DOHH2 (cell line): ENCODE data around the gene CCDC194.

Experiments used
- H3F3A ChIP-seq: fragments of 200-600 bp; sonication (generic), shearing (Covaris generic); 2 replicates; pipeline ENCODE4 v1.6.0; 2016; ENCODE audit warnings: antibody characterized with exemption, mild to moderate bottlenecking; ENCODE audit not compliant: control insufficient read depth, insufficient read depth
- H3K27ac ChIP-seq: fragments of 200-600 bp; sonication (generic); 2 replicates; pipeline ENCODE4 v1.5.1; 2014; ENCODE audit warnings: low read depth, mild to moderate bottlenecking, low read length, moderate library complexity
- H3K27me3 ChIP-seq: fragments of 200-600 bp; sonication (generic); 2 replicates; pipeline ENCODE4 v1.6.1; 2014; ENCODE audit warnings: mild to moderate bottlenecking, low read length, mixed read lengths; ENCODE audit not compliant: control insufficient read depth
- H3K36me3 ChIP-seq: fragments of 200-600 bp; sonication (generic); 2 replicates; pipeline ENCODE4 v1.6.1; 2014; ENCODE audit warnings: mild to moderate bottlenecking, low read length, moderate library complexity, mixed read lengths; ENCODE audit not compliant: control insufficient read depth
- H3K4me1 ChIP-seq: fragments of 200-600 bp; sonication (generic); 2 replicates; pipeline ENCODE4 v1.6.1; 2014; ENCODE audit warnings: mild to moderate bottlenecking, low read length, mixed read lengths; ENCODE audit not compliant: control insufficient read depth
- H3K4me2 ChIP-seq: fragments of 200-600 bp; sonication (generic); 2 replicates; pipeline ENCODE4 v1.6.0; 2014; ENCODE audit warnings: mild to moderate bottlenecking, low read length, moderate library complexity
- H3K4me3 ChIP-seq: fragments of 200-600 bp; sonication (generic); 2 replicates; pipeline ENCODE4 v1.5.1; 2014; ENCODE audit warnings: mild to moderate bottlenecking, low read length, mixed read lengths
- H3K79me2 ChIP-seq: fragments of 200-600 bp; sonication (generic); 2 replicates; pipeline ENCODE4 v1.6.1; 2014; ENCODE audit warnings: mild to moderate bottlenecking, low read length, mixed read lengths; ENCODE audit not compliant: control insufficient read depth
- H3K9me2 ChIP-seq: fragments of 200-600 bp; sonication (generic); replicated peaks from 2 replicates; pipeline ENCODE4 v1.6.1; 2014; ENCODE audit warnings: mild to moderate bottlenecking, low read length, mixed read lengths; ENCODE audit not compliant: control insufficient read depth
- H3K9me3 ChIP-seq: fragments of 200-600 bp; sonication (generic); 2 replicates; pipeline ENCODE4 v1.6.1; 2014; ENCODE audit warnings: antibody characterized with exemption, low read length, mixed read lengths; ENCODE audit not compliant: control insufficient read depth, insufficient read depth
- H4K20me1 ChIP-seq: fragments of 200-600 bp; sonication (generic); 2 replicates; pipeline ENCODE4 v1.6.0; 2014; ENCODE audit warnings: low read depth, mild to moderate bottlenecking, antibody characterized with exemption, low read length, moderate library complexity; ENCODE audit not compliant: control insufficient read depth, insufficient read depth
- EZH2phosphoT487 ChIP-seq: fragments of 200-600 bp; sonication (generic); IDR thresholded peaks from 2 replicates; pipeline ENCODE4 v1.6.1; 2017; ENCODE audit warnings: borderline replicate concordance, mild to moderate bottlenecking, antibody characterized with exemption, low read length, moderate library complexity, mixed read lengths
- TF ChIP-seq, protein P1 (sequence below): fragments of 200-600 bp; sonication (generic); IDR thresholded peaks from one replicate; pipeline ENCODE4 v1.5.1; 2014; ENCODE audit warnings: antibody characterized with exemption, mild to moderate bottlenecking, low read depth, low read length; ENCODE audit not compliant: poor library complexity, severe bottlenecking

The CCDC194 gene

DNA sequence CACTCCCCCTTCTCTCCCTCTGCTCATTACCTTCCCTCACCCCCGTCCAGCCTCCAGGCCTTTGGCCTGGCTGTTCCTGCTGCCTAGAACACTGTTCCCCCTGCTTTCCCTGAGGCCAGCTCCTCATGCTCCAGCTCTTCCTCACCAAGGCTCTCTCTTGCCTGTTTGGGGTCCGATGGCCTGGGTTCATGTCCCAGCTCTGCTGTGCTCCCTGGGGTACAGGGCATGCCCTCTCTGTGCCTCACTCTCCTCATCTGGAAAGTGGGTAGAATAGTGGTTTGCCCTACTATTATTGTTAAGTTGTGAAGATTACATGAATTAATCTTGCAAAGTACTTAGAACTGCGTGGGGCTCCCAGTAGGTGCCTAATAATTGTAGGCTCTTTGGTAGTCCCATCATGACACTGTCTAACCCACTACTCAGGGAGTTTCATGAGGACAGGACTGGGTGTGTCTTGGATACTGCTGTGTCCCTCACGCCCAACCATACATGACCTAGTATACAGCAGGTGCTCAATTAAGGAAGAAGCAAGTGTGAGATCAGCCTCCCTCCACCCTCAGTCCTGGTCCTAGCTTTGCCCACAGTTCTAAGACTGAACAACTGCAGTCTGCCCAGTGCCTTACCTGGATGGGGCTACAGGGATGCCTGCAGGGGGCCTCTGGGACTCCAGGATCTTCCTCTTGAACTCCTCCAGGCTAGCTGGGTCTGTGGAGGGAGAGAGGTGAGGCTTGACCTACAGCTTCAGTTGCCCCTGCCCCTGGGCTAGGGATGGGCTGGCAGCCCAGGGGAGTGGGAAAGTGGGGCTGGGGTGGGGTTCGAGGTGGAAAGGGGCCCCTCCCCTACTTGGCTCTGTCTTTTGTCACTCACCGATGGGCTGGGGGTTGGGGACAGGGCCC lies 33.8 kb downstream of the CCDC194 start:
- H3K4me1 ChIP-seq = no peaks in the 10 kb centered on the region
- no peaks in the 10 kb centered on the region for H3K79me2 ChIP-seq
- no peaks in the 10 kb centered on the region for H3K36me3 ChIP-seq
- H3F3A ChIP-seq = no peaks in the 10 kb centered on the region
- no peak overlapping the region for H3K27ac ChIP-seq
- H4K20me1 ChIP-seq = no peaks in the 10 kb centered on the region
- no peak overlapping the region for H3K4me3 ChIP-seq
- H3K27me3 ChIP-seq = no peaks in the 10 kb centered on the region
- H3K9me3 ChIP-seq = no peaks in the 10 kb centered on the region
- no peaks in the 10 kb centered on the region for H3K9me2 ChIP-seq
- no peak overlapping the region for H3K4me2 ChIP-seq
- TF ChIP-seq EZH2phosphoT487 = no peak
- TF ChIP-seq, protein P1, sequence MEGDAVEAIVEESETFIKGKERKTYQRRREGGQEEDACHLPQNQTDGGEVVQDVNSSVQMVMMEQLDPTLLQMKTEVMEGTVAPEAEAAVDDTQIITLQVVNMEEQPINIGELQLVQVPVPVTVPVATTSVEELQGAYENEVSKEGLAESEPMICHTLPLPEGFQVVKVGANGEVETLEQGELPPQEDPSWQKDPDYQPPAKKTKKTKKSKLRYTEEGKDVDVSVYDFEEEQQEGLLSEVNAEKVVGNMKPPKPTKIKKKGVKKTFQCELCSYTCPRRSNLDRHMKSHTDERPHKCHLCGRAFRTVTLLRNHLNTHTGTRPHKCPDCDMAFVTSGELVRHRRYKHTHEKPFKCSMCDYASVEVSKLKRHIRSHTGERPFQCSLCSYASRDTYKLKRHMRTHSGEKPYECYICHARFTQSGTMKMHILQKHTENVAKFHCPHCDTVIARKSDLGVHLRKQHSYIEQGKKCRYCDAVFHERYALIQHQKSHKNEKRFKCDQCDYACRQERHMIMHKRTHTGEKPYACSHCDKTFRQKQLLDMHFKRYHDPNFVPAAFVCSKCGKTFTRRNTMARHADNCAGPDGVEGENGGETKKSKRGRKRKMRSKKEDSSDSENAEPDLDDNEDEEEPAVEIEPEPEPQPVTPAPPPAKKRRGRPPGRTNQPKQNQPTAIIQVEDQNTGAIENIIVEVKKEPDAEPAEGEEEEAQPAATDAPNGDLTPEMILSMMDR = no peak

DNA sequence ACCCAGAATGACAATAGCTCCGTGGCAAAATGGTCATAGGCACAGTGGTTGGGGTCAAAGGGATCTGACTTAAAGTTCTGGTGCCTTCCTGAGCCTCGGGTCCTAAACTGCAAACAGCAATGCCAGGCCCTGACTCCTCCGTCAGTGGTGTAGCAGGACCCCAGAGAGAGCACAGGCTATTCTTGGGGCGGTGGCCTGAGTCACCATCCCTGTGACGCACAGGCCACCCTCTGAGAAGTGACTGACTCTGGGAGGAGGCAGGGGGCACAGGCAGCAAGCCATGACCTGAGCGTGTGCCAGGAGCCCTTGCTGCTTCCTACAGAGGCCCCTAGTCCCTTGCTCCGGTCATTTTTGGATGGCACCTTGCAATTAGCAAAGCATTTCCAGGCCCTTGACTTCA lies 35.6 kb downstream of the CCDC194 start:
- no peak overlapping the region for H3K4me3 ChIP-seq
- H3K9me3 ChIP-seq = no peaks in the 10 kb centered on the region
- H3F3A ChIP-seq = no peaks in the 10 kb centered on the region
- TF ChIP-seq EZH2phosphoT487 = no peak
- TF ChIP-seq, protein P1 = no peak
- no peaks in the 10 kb centered on the region for H3K4me1 ChIP-seq
- no peaks in the 10 kb centered on the region for H3K27me3 ChIP-seq
- no peaks in the 10 kb centered on the region for H3K36me3 ChIP-seq
- no peaks in the 10 kb centered on the region for H4K20me1 ChIP-seq
- no peak overlapping the region for H3K4me2 ChIP-seq
- H3K9me2 ChIP-seq = no peaks in the 10 kb centered on the region
- no peaks in the 10 kb centered on the region for H3K79me2 ChIP-seq
- H3K27ac ChIP-seq = no peak overlapping the region

DNA sequence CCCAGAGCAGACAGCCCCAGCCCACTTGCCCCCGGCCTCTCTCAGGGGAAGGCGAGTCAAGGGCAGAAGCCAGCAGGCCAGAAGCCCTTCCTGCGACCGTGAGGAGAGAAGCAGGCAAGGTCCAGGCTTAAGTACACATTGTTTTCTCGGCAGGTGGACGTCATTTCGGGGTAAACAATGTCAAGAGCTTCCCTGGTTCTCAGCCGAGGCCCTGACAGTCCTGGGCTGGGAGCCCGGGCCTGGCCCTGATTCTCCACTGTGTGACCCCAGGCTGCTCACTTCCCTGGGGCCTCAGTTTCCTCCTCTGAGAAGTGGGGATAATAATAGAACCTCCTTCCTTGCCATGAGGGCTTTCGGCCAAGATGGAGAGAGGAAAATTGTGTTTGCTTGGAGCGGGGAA lies 36.3 kb downstream of the CCDC194 start:
- Histone ChIP-seq H3K36me3 (no peaks in the 10 kb centered on the region), H3K79me2 (no peaks in the 10 kb centered on the region), H3K4me2 (no peak overlapping the region), H3K9me3 (no peaks in the 10 kb centered on the region), H3K4me3 (no peak overlapping the region), H3F3A (no peaks in the 10 kb centered on the region), H3K27ac (no peak overlapping the region), H3K9me2 (no peaks in the 10 kb centered on the region), H4K20me1 (no peaks in the 10 kb centered on the region), H3K27me3 (no peaks in the 10 kb centered on the region), H3K4me1 (no peaks in the 10 kb centered on the region)
- no peak for TF ChIP-seq EZH2phosphoT487
- TF ChIP-seq, protein P1 = no peak
